Measurements from ENCODE around the gene PGS1. TPM values are rescaled to one million over a fixed set of nuclear protein-coding genes. Genes with fewer than 3 reads are reported as not detected.

PGS1 gene
- polyA plus RNA-seq, 2 donors, result 13.9 to 14.2 TPM

GRCh38 chr17:78383725-78384471 is 5.4 kb downstream of the PGS1 start:
- Histone ChIP-seq H3K27me3 (ENCODE audit: control insufficient read depth in 1 of 2, insufficient read depth in 2 of 2, low read length in 2 of 2) (no peaks in the 10 kb centered on the region), H3K4me3 (ENCODE audit: low read depth in 1 of 2, low read length in 2 of 2) (no peak overlapping the region), H3K36me3 (ENCODE audit: control insufficient read depth in 2 of 2, insufficient read depth in 2 of 2, low read length in 1 of 2) (no peaks in the 10 kb centered on the region), H3K27ac (ENCODE audit: low read depth in 2 of 2, low read length in 1 of 2) (peak overlapping the region; percentile 75 to 92), H3K4me1 (ENCODE audit: control insufficient read depth in 2 of 2, insufficient read depth in 2 of 2, low read length in 1 of 2) (peaks cover 8 to 10% of the 10 kb centered on the region in 2 donors), H3K9me3 (ENCODE audit: control insufficient read depth in 2 of 2, insufficient read depth in 1 of 2, low read depth in 1 of 2, low read length in 1 of 2) (no peaks in the 10 kb centered on the region)
- 12 to 37% methylated on average over 15 of the region's 15 CpGs for WGBS, 2 donors

- 75 to 76% methylated on average over 23 of the region's 23 CpGs for WGBS, 2 donors
- peak overlapping the region; percentile 75 to 92 for H3K27ac ChIP-seq (ENCODE audit: low read depth in 2 of 2, low read length in 1 of 2)
- peaks cover 8 to 10% of the 10 kb centered on the region in 2 donors for H3K4me1 ChIP-seq (ENCODE audit: control insufficient read depth in 2 of 2, insufficient read depth in 2 of 2, low read length in 1 of 2)
- no peaks in the 10 kb centered on the region for H3K9me3 ChIP-seq (ENCODE audit: control insufficient read depth in 2 of 2, insufficient read depth in 1 of 2, low read depth in 1 of 2, low read length in 1 of 2)
- H3K36me3 ChIP-seq (ENCODE audit: control insufficient read depth in 2 of 2, insufficient read depth in 2 of 2, low read length in 1 of 2), result no peaks in the 10 kb centered on the region
- no peak overlapping the region for H3K4me3 ChIP-seq (ENCODE audit: low read depth in 1 of 2, low read length in 2 of 2)
- no peaks in the 10 kb centered on the region for H3K27me3 ChIP-seq (ENCODE audit: control insufficient read depth in 1 of 2, insufficient read depth in 2 of 2, low read length in 2 of 2)
These were observed 6.2 kb downstream of the PGS1 start for GRCh38 chr17:78384479-78385175.

- H3K27ac ChIP-seq (ENCODE audit: low read depth in 2 of 2, low read length in 1 of 2), result peak overlapping the region; percentile 69 to 71
- H3K36me3 ChIP-seq (ENCODE audit: control insufficient read depth in 2 of 2, insufficient read depth in 2 of 2, low read length in 1 of 2), result peaks cover 0 to 1% of the 10 kb centered on the region in 2 donors
- no peaks in the 10 kb centered on the region for H3K9me3 ChIP-seq (ENCODE audit: control insufficient read depth in 2 of 2, insufficient read depth in 1 of 2, low read depth in 1 of 2, low read length in 1 of 2)
- no peaks in the 10 kb centered on the region for H3K27me3 ChIP-seq (ENCODE audit: control insufficient read depth in 1 of 2, insufficient read depth in 2 of 2, low read length in 2 of 2)
- no peak overlapping the region for H3K4me3 ChIP-seq (ENCODE audit: low read depth in 1 of 2, low read length in 2 of 2)
- H3K4me1 ChIP-seq (ENCODE audit: control insufficient read depth in 2 of 2, insufficient read depth in 2 of 2, low read length in 1 of 2), result peaks cover 9 to 10% of the 10 kb centered on the region in 2 donors
- WGBS, 2 donors, result 49 to 52% methylated on average over 10 of the region's 10 CpGs
These were observed 9.8 kb downstream of the PGS1 start for GRCh38 chr17:78387977-78388941.

GRCh38 chr17:78390241-78391050 is 12.0 kb downstream of the PGS1 start:
- no peak overlapping the region for H3K27ac ChIP-seq (ENCODE audit: low read depth in 2 of 2, low read length in 1 of 2)

GRCh38 chr17:78391051-78391431 is 12.6 kb downstream of the PGS1 start:
- H3K9me3 ChIP-seq (ENCODE audit: control insufficient read depth in 2 of 2, insufficient read depth in 1 of 2, low read depth in 1 of 2, low read length in 1 of 2), result no peaks in the 10 kb centered on the region
- H3K27me3 ChIP-seq (ENCODE audit: control insufficient read depth in 1 of 2, insufficient read depth in 2 of 2, low read length in 2 of 2), result no peaks in the 10 kb centered on the region
- H3K4me1 ChIP-seq (ENCODE audit: control insufficient read depth in 2 of 2, insufficient read depth in 2 of 2, low read length in 1 of 2), result peaks cover 3 to 5% of the 10 kb centered on the region in 2 donors
- H3K36me3 ChIP-seq (ENCODE audit: control insufficient read depth in 2 of 2, insufficient read depth in 2 of 2, low read length in 1 of 2), result peaks cover 0 to 4% of the 10 kb centered on the region in 2 donors
- H3K27ac ChIP-seq (ENCODE audit: low read depth in 2 of 2, low read length in 1 of 2), result no peak overlapping the region
- no peak overlapping the region for H3K4me3 ChIP-seq (ENCODE audit: low read depth in 1 of 2, low read length in 2 of 2)
- 94 to 95% methylated on average over 11 of the region's 11 CpGs for WGBS, 2 donors

More at GRCh38 chr17:78390241-78391050, 12.0 kb downstream of the PGS1 start:
- H3K4me3 ChIP-seq (ENCODE audit: low read depth in 1 of 2, low read length in 2 of 2), result no peak overlapping the region
- 70 to 77% methylated on average over 15 of the region's 15 CpGs for WGBS, 2 donors
- peaks cover 3 to 9% of the 10 kb centered on the region in 2 donors for H3K4me1 ChIP-seq (ENCODE audit: control insufficient read depth in 2 of 2, insufficient read depth in 2 of 2, low read length in 1 of 2)
- no peaks in the 10 kb centered on the region for H3K27me3 ChIP-seq (ENCODE audit: control insufficient read depth in 1 of 2, insufficient read depth in 2 of 2, low read length in 2 of 2)
- H3K9me3 ChIP-seq (ENCODE audit: control insufficient read depth in 2 of 2, insufficient read depth in 1 of 2, low read depth in 1 of 2, low read length in 1 of 2), result no peaks in the 10 kb centered on the region
- peaks cover 0 to 4% of the 10 kb centered on the region in 2 donors for H3K36me3 ChIP-seq (ENCODE audit: control insufficient read depth in 2 of 2, insufficient read depth in 2 of 2, low read length in 1 of 2)

GRCh38 chr17:78391843-78392242 is 13.4 kb downstream of the PGS1 start:
- no peak overlapping the region for H3K27ac ChIP-seq (ENCODE audit: low read depth in 2 of 2, low read length in 1 of 2)
- H3K27me3 ChIP-seq (ENCODE audit: control insufficient read depth in 1 of 2, insufficient read depth in 2 of 2, low read length in 2 of 2), result no peaks in the 10 kb centered on the region
- H3K36me3 ChIP-seq (ENCODE audit: control insufficient read depth in 2 of 2, insufficient read depth in 2 of 2, low read length in 1 of 2), result peaks cover 3 to 4% of the 10 kb centered on the region in 2 donors
- H3K9me3 ChIP-seq (ENCODE audit: control insufficient read depth in 2 of 2, insufficient read depth in 1 of 2, low read depth in 1 of 2, low read length in 1 of 2), result no peaks in the 10 kb centered on the region
- 32 to 47% methylated on average over 4 of the region's 4 CpGs for WGBS, 2 donors
- peaks cover 3 to 5% of the 10 kb centered on the region in 2 donors for H3K4me1 ChIP-seq (ENCODE audit: control insufficient read depth in 2 of 2, insufficient read depth in 2 of 2, low read length in 1 of 2)
- no peak overlapping the region for H3K4me3 ChIP-seq (ENCODE audit: low read depth in 1 of 2, low read length in 2 of 2)

GRCh38 chr17:78392295-78392694 is 13.8 kb downstream of the PGS1 start:
- H3K4me1 ChIP-seq (ENCODE audit: control insufficient read depth in 2 of 2, insufficient read depth in 2 of 2, low read length in 1 of 2), result peaks cover 3 to 5% of the 10 kb centered on the region in 2 donors
- no peaks in the 10 kb centered on the region for H3K27me3 ChIP-seq (ENCODE audit: control insufficient read depth in 1 of 2, insufficient read depth in 2 of 2, low read length in 2 of 2)
- WGBS, 2 donors, result 91 to 96% methylated on average over 6 of the region's 6 CpGs
- no peak overlapping the region for H3K27ac ChIP-seq (ENCODE audit: low read depth in 2 of 2, low read length in 1 of 2)
- H3K9me3 ChIP-seq (ENCODE audit: control insufficient read depth in 2 of 2, insufficient read depth in 1 of 2, low read depth in 1 of 2, low read length in 1 of 2), result no peaks in the 10 kb centered on the region
- no peak overlapping the region for H3K4me3 ChIP-seq (ENCODE audit: low read depth in 1 of 2, low read length in 2 of 2)
- H3K36me3 ChIP-seq (ENCODE audit: control insufficient read depth in 2 of 2, insufficient read depth in 2 of 2, low read length in 1 of 2), result peaks cover 3 to 8% of the 10 kb centered on the region in 2 donors

- Histone ChIP-seq H3K4me1 (ENCODE audit: control insufficient read depth in 2 of 2, insufficient read depth in 2 of 2, low read length in 1 of 2) (peaks cover 2 to 4% of the 10 kb centered on the region in 2 donors), H3K27ac (ENCODE audit: low read depth in 2 of 2, low read length in 1 of 2) (peak overlapping the region in 1 of 2 donors; percentile 39), H3K27me3 (ENCODE audit: control insufficient read depth in 1 of 2, insufficient read depth in 2 of 2, low read length in 2 of 2) (no peaks in the 10 kb centered on the region), H3K4me3 (ENCODE audit: low read depth in 1 of 2, low read length in 2 of 2) (no peak overlapping the region), H3K9me3 (ENCODE audit: control insufficient read depth in 2 of 2, insufficient read depth in 1 of 2, low read depth in 1 of 2, low read length in 1 of 2) (no peaks in the 10 kb centered on the region), H3K36me3 (ENCODE audit: control insufficient read depth in 2 of 2, insufficient read depth in 2 of 2, low read length in 1 of 2) (peaks cover 3 to 16% of the 10 kb centered on the region in 2 donors)
- WGBS, 2 donors, result 81 to 87% methylated on average over 4 of the region's 4 CpGs
These were observed 15.1 kb downstream of the PGS1 start for GRCh38 chr17:78393575-78393974.

Measured in esophagus (tissue), 2 donors.